Gastroesophageal sphincter (tissue), 4 donors: ENCODE results near the gene ROCK2. TPM values are rescaled to one million over a fixed set of nuclear protein-coding genes. Genes with fewer than 3 reads are reported as not detected.
"Not testable (repeated sequence)": the region's sequence is repeated elsewhere in the genome, so short reads cannot be mapped to it uniquely, and the experiment has no call there.

Source experiments
- ATAC-seq: fragments of 150-250 bp; one replicate; pipeline ENCODE4 v1.9.1; 2016; ENCODE audit warnings: mild to moderate bottlenecking, moderate library complexity
- H3K27ac ChIP-seq, 4 donors: fragments of 200-600 bp; sonication (generic) in 3 of 4; 1 replicate in 3 of 4; 2 replicates in 1 of 4; pipeline ENCODE4 v1.5.1; 2016 to 2019
- H3K27me3 ChIP-seq: fragments of 200-600 bp; sonication (generic); one replicate; pipeline ENCODE4 v1.5.1; 2019
- H3K36me3 ChIP-seq, 2 donors: fragments of 200-600 bp; sonication (generic); one replicate each; pipeline ENCODE4 v1.5.1; 2019; ENCODE audit warnings: control low read depth in 1 of 2
- H3K4me1 ChIP-seq, 3 donors: fragments of 200-600 bp; sonication (generic); 1 replicate in 2 of 3; 2 replicates in 1 of 3; pipeline ENCODE4 v1.5.1; 2016 to 2019; ENCODE audit warnings: control low read depth in 2 of 3
- H3K4me3 ChIP-seq, 2 donors: fragments of 200-600 bp; sonication (generic); one replicate each; pipeline ENCODE4 v1.5.1; 2019; ENCODE audit warnings: mild to moderate bottlenecking in 1 of 2, moderate library complexity in 1 of 2
- H3K9me3 ChIP-seq, 3 donors: fragments of 200-600 bp; sonication (generic); one replicate each; pipeline ENCODE4 v1.5.1; 2017 to 2019; ENCODE audit warnings: control low read depth in 2 of 3
- EP300 ChIP-seq: sonication (generic); formaldehyde crosslinking; IDR thresholded peaks from one replicate; pipeline ENCODE4 v1.6.1; 2017; ENCODE audit warnings: antibody characterized with exemption, mild to moderate bottlenecking
- POLR2A ChIP-seq, 2 donors: fragments of 450-650 bp; IDR thresholded peaks; one replicate each; pipeline ENCODE4 v1.6.1; 2017; ENCODE audit warnings: antibody characterized with exemption in 2 of 2, mild to moderate bottlenecking in 2 of 2, moderate library complexity in 1 of 2
- POLR2AphosphoS5 ChIP-seq: sonication (generic); formaldehyde crosslinking; IDR thresholded peaks from one replicate; pipeline ENCODE4 v1.6.1; 2017; ENCODE audit warnings: antibody characterized with exemption
- WGBS, 2 donors: methylation state at CpG; one replicate each; pipeline ENCODE4 v1.1.5; 2018; ENCODE audit warnings: low coverage in 1 of 2; 5-methylcytosine and 5-hydroxymethylcytosine counted together
- total RNA-seq, 4 donors: library from RNA; depleted of rRNA; stranded (reverse); fragments of >200 nt; gene quantifications; one replicate each; pipeline ENCODE4 v1.1.0, GENCODE V29; 2016
- TF ChIP-seq, protein P1 (sequence below), 4 experiments: fragments of 200-600 bp in 2 of 4; fragments of 450-650 bp in 2 of 4; sonication (generic) in 1 of 4; IDR thresholded peaks; one replicate each; pipeline ENCODE4 v1.5.1; 2017 to 2019; ENCODE audit warnings: antibody characterized with exemption in 4 of 4, mild to moderate bottlenecking in 2 of 4, moderate library complexity in 2 of 4

ROCK2 gene
- total RNA-seq, 4 donors from 2014 or later: 102 to 130 (median 113) TPM

DNA sequence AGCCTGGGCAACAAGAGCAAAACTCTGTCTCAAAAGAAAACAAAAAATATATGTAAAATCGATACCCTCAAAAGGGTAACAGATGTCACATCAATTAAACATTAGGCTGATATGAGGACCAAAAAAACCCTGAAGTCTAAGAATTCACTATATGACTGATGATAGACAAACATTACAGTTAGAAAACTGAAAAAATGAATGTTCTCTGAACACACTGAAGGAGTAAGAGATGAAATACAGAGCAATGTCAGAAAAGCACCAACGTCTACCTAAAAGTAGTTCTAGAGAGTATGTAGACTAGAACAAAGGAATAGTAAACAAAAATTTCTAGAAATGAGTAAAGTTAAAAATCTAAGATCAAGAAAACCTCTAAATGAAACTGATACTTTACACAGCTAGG is 107.3 kb downstream of the ROCK2 start:
- TF ChIP-seq POLR2AphosphoS5: no peak
- no peak for TF ChIP-seq EP300
- TF ChIP-seq POLR2A (IDR thresholded peaks at IDR 0.05): no peak
- TF ChIP-seq, protein P1, sequence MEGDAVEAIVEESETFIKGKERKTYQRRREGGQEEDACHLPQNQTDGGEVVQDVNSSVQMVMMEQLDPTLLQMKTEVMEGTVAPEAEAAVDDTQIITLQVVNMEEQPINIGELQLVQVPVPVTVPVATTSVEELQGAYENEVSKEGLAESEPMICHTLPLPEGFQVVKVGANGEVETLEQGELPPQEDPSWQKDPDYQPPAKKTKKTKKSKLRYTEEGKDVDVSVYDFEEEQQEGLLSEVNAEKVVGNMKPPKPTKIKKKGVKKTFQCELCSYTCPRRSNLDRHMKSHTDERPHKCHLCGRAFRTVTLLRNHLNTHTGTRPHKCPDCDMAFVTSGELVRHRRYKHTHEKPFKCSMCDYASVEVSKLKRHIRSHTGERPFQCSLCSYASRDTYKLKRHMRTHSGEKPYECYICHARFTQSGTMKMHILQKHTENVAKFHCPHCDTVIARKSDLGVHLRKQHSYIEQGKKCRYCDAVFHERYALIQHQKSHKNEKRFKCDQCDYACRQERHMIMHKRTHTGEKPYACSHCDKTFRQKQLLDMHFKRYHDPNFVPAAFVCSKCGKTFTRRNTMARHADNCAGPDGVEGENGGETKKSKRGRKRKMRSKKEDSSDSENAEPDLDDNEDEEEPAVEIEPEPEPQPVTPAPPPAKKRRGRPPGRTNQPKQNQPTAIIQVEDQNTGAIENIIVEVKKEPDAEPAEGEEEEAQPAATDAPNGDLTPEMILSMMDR (IDR thresholded peaks at IDR 0.05): no peak
- Histone ChIP-seq H3K27me3 (no peaks in the 10 kb centered on the region), H3K9me3 (no peaks in the 10 kb centered on the region), H3K4me1 (peaks cover 0 to 13% (median 7%) of the 10 kb centered on the region in 3 donors), H3K27ac (no peak overlapping the region), H3K4me3 (no peak overlapping the region), H3K36me3 (peaks cover 0 to 3% of the 10 kb centered on the region in 2 donors)
- WGBS, 2 donors: 70 to 71% methylated on average over 2 of the region's 2 CpGs
- ATAC-seq: no peak

- WGBS, 2 donors: 69 to 77% methylated on average over 3 of the region's 3 CpGs
- no peaks in the 10 kb centered on the region for H3K27me3 ChIP-seq
- H3K4me1 ChIP-seq: peaks cover 0 to 13% (median 7%) of the 10 kb centered on the region in 3 donors
- no peak for ATAC-seq
- H3K27ac ChIP-seq: no peak overlapping the region
- no peak for TF ChIP-seq POLR2A (IDR thresholded peaks at IDR 0.05)
- no peaks in the 10 kb centered on the region for H3K9me3 ChIP-seq
- peaks cover 0 to 3% of the 10 kb centered on the region in 2 donors for H3K36me3 ChIP-seq
- H3K4me3 ChIP-seq: no peak overlapping the region
Observed at GRCh38 chr2:11236335-11236734, 108.1 kb downstream of the ROCK2 start.

DNA sequence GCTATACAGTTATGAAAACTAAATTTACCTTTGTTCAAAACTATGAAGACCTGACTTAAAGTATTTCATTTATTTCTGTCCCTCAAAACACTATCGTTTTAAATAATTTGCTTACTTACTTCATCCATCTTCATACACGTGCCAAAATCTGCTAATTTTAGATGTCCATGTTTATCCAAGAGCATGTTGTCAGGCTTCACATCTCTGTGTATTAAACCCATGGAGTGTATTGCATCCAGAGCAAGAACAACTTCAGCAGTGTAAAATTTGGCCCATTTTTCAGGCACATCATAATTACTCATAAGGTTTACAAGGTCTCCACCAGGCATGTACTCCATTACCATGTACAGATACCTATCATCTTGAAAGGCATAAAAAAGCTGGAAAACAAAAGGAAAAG is 108.9 kb downstream of the ROCK2 start:
- no peak for ATAC-seq
- 12 to 24% methylated on average over 2 of the region's 2 CpGs for WGBS, 2 donors
- H3K36me3 ChIP-seq: peaks cover 0 to 3% of the 10 kb centered on the region in 2 donors
- no peak overlapping the region for H3K4me3 ChIP-seq
- no peaks in the 10 kb centered on the region for H3K27me3 ChIP-seq
- no peak overlapping the region for H3K27ac ChIP-seq
- no peaks in the 10 kb centered on the region for H3K9me3 ChIP-seq
- TF ChIP-seq POLR2A (IDR thresholded peaks at IDR 0.05) (no peak), POLR2AphosphoS5 (no peak), EP300 (no peak)
- TF ChIP-seq, protein P1 (IDR thresholded peaks at IDR 0.05): no peak
- peaks cover 0 to 13% (median 7%) of the 10 kb centered on the region in 3 donors for H3K4me1 ChIP-seq

DNA sequence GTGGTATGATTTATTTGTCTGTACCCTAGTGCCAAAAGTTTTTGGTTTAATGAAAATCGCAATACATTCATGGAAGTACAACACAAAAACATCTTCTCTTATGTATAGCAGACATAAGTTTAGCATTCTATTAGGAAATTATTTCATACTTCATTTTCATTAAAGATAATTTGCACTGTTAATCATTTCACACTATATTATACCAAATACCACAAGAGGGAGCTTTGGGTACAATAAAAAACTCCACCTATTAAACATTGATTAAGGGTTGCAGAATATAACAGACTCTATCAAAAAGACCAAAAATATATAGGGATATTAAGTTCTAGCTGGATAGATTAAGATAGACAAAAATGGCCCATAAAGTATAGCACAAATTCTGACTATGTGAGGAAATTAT is 110.1 kb downstream of the ROCK2 start:
- TF ChIP-seq, protein P1 (IDR thresholded peaks at IDR 0.05): peak; percentile 43 to 57 (median 50)
- no peak for TF ChIP-seq POLR2A (IDR thresholded peaks at IDR 0.05)
- no peak overlapping the region for H3K4me3 ChIP-seq
- no peak overlapping the region for H3K27ac ChIP-seq
- H3K27me3 ChIP-seq: no peaks in the 10 kb centered on the region
- WGBS, 2 donors: 50 to 58% methylated on average over 1 of the region's 1 CpG
- peaks cover 0 to 3% of the 10 kb centered on the region in 2 donors for H3K36me3 ChIP-seq
- no peak for ATAC-seq
- peaks cover 0 to 19% (median 7%) of the 10 kb centered on the region in 3 donors for H3K4me1 ChIP-seq
- no peaks in the 10 kb centered on the region for H3K9me3 ChIP-seq

GRCh38 chr2:11231193-11231592 is 113.2 kb downstream of the ROCK2 start:
- H3K27me3 ChIP-seq, ATAC-seq, H3K27ac ChIP-seq, H3K4me3 ChIP-seq, H3K9me3 ChIP-seq: not testable (repeated sequence)
- Histone ChIP-seq H3K36me3 (peaks cover 0 to 11% of the 10 kb centered on the region in 2 donors), H3K4me1 (peaks cover 0 to 28% (median 7%) of the 10 kb centered on the region in 3 donors)
- 98% methylated on average over 5 to 7 of the region's 11 CpGs for WGBS, 2 donors

DNA sequence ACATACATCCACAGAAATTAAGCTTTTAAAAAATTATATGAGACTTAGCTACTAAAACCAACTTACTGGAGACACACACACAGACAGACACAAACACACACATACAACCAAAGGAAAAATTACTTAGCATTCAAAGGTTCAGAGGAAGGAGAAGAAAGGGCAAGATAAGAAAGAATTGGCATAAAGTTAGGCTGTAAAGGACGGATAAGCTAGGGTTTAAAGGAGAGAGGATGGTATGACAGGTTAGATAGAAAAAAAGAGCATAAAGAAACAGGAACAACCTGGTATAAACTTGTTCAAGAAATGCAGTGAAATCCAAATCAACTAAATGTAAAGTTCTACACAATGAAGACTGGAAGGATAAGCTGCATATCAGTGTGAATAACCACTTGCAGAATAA is 115.7 kb downstream of the ROCK2 start:
- 43 to 90% methylated on average over 1 of the region's 1 CpG for WGBS, 2 donors
- no peak overlapping the region for H3K4me3 ChIP-seq
- H3K4me1 ChIP-seq: peaks cover 0 to 15% (median 0%) of the 10 kb centered on the region in 3 donors
- no peaks in the 10 kb centered on the region for H3K9me3 ChIP-seq
- no peaks in the 10 kb centered on the region for H3K27me3 ChIP-seq
- no peak overlapping the region for H3K27ac ChIP-seq
- no peak for TF ChIP-seq POLR2AphosphoS5
- TF ChIP-seq EP300: no peak
- TF ChIP-seq, protein P1 (IDR thresholded peaks at IDR 0.05): no peak
- peaks cover 0 to 27% of the 10 kb centered on the region in 2 donors for H3K36me3 ChIP-seq
- ATAC-seq: no peak
